Measurements from ENCODE around the gene SGK1.
A peak's percentile ranks its signal among the peaks of the same experiment; 100 is the strongest.
"Not testable (repeated sequence)": the region's sequence is repeated elsewhere in the genome, so short reads cannot be mapped to it uniquely, and the experiment has no call there.

The SGK1 gene

DNA sequence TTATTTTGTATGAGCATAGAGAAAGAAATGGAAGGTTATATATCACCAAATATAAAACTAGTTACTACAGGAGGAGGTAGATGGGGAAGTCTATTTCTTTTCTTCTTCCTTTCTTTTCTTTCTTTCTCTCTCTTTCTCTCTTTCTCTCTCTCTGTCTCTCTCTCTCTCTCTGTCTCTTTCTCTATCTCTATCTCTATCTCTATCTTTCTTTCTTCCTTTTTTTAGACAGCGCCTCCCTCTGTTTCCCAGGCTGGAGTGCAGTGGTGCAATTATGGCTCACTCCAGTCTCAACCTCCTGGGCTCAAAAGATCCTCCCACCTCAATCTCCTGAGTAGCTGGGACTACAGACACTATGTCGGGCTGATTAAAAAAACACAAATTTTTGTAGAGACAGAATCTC, 10.2 kb upstream of the SGK1 start:
- DNase-seq (ENCODE audit: low read depth): no peak

DNA sequence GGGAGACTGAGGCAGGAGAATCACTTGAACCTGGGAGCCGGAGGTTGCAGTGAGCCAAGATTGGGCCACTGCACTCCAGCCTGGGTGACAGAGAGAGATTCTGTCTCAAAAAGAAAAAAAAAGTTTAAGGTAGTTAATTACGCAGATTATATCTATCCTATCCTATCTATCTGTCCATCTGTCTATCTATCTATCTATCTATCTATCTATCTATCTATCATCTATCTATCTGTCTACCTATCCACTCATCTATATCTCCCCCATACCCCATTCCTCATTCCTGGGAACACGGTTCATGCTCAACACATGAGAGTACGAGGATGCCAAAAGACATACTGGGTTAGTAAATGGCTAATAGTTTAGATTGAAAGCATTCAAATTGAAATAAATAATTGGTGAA, 8.3 kb upstream of the SGK1 start:
- DNase-seq (ENCODE audit: low read depth): not testable (repeated sequence)

DNA sequence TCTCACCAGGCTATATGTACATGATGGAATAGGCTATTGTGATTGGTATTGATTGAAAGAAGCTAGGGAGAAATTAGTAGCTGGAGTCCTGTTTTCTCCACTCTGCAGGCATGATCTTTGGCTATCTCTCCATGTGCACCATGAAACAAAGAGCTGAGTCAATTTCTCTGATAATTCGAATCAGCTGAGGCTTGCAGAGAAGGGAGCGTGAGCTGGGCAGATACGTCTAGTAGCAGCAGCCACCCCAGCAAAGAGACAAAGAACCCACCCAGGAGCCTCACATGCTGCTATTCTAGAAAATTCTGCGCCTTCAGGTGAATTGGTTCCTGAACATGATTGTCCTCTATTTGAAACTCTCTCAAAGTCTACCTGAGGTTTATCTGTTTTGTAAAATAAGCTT, 6.9 kb upstream of the SGK1 start:
- no peak for DNase-seq (ENCODE audit: low read depth)

DNA sequence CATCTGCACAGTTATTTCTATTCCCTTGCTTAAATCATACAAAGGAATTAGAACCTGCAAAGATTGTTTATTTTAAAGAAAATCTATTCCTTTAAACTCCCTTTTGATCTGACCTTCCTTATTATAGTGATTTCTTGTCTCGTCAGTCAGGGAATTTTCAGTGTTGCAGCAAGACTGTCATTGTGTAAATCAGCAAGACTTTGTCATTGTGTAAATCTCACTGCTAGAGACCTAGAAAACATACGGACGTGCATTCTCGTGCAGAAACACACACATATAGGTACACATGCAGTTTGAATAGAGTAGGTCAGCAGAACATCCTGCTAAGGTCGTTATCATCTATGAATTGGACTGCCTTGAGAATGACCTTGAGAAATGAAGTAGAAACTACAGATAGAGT, 6.2 kb upstream of the SGK1 start:
- no peak for DNase-seq (ENCODE audit: low read depth)

DNA sequence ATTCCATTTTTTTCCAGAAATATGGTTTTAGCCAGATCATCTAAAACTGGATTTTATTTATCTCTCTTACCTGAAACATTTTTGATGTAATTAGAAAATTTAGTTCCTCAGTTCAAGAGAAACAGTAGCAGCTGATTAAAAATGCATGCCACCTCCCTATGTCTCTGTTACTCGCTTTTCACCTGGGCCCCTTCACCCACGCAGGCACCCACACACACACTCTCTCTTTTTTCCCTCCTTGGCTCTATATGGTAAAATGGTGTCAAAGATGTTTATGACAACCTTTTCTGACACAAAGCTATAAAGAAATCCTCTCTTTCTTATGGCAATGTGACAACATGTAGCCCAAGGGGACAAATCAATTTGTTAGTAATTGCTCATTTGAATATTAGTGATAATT, 5.8 kb upstream of the SGK1 start:
- DNase-seq (ENCODE audit: low read depth): no peak

DNA sequence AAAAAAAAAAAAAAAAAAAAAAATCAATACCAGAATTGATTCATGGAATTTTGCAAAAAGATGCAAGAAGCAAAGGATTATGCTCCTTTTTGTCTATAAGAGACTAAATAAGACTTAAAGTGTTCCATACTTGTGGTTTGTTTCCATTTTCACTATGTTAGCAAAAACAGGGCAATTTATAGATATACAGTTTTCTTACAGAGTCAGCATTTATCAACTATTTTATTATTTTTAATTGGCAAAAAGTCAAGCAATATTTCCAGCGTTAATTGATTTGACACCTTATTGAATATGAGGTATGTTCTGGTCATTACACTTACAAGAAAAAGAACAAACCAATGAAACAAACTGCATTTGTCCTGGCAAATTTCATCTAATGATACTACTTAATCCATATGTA, 5.4 kb upstream of the SGK1 start:
- no peak for DNase-seq (ENCODE audit: low read depth)

DNA sequence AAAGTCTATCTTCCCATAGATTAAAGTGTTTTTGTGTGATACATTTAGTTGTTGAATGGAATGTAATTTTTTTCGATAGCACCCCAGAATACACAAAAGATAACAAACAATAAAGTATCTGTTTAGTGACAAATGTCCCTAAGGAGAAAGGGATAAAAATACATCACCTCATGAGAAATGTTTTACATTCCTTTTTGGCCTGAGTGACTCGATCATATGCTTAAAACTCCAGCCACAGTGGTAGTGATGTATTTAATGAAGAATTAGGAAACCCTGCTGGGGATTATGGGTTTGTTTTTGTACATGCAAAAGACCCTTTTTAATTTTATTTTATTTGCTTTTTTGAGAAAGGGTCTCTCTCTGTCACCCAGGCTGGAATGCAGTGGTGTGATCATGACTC, 4.3 kb upstream of the SGK1 start:
- DNase-seq (ENCODE audit: low read depth): no peak

DNA sequence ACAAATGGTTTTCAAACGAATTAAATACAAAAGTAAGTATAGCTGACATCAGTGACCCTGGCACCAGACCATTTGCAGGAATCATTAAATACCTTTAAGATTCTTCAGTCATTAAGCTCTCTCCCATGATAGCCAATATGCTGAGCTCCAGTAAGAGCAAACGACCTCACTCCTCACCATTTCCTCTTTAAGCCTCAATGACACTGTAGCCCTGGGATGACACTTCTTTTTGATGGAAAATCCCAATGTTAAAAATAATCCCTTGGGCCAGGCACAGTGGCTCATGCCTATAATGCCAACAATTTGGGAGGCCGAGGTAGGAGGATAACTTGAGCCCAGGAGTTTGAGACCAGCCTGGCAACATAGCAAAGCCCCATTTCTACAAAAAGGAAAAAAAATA, 3.3 kb upstream of the SGK1 start:
- DNase-seq (ENCODE audit: low read depth): no peak

DNA sequence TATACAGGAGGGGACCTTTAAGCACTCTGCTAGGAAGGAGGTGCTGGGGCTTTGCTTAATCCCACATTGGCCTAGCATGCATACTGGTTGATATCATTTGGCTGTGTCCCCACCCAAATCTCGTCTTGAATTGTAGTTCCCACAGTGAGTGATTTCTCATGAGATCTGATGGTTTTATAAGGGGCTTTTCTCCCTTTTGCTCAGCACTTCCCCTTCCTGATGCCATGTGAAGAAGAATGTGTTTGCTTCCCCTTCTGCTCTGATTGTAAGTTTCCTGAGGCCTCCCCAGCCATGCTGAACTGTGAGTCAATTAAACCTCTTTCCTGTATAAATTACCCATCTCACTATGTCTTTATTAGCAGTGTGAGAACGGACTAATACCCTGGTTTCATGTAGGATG, 1.8 kb upstream of the SGK1 start:
- DNase-seq (ENCODE audit: low read depth): not testable (repeated sequence)

DNA sequence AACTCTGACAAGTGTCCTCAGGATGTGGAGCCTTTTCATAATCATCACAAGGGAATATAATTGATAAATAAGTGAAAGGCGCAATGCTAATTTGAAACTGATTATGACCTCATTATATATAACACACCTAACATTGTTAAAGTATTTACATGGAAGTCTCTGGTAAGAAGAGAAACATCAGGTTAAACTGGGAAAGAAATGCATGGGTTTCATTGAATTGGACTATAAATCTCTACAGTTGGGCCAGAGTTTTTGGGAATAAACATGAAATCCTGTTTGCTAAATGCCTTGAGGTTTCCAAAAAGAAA, 1.0 kb upstream of the SGK1 start:
- DNase-seq (ENCODE audit: low read depth): no peak

DNA sequence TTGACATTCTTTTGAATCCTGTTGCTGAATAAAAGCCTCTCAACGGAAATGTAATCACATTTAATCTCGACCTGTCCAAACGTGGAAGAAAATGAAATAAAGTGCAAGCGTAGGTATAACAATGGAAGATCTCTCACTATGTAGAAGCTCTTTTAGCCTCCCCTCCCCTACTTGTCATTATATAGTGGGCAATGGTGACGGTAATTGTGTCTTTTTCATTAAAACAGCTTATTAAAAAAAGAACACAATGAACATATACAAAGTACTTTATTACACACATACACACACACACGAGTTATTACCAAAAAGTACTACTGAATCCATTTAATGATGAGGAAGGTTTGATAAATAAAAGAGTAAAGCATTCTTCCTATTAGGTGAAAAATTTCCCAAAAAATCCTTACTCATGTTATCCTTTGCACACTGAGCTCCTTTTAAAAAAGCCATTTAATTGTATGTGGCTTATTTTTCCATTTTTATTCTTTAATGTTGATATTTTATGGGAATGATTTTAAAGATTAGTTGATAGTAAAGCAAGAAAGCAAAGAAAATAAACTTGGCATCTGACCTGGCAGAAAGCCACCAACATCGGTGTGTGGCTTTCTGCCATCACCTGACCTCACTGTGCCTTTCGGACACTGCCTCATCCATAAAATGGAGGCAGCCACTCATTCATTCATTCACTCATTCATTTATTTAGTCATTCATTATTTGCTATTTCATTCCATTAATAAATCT, 493 bp upstream of the SGK1 start:
- no peak for DNase-seq (ENCODE audit: low read depth)

DNA sequence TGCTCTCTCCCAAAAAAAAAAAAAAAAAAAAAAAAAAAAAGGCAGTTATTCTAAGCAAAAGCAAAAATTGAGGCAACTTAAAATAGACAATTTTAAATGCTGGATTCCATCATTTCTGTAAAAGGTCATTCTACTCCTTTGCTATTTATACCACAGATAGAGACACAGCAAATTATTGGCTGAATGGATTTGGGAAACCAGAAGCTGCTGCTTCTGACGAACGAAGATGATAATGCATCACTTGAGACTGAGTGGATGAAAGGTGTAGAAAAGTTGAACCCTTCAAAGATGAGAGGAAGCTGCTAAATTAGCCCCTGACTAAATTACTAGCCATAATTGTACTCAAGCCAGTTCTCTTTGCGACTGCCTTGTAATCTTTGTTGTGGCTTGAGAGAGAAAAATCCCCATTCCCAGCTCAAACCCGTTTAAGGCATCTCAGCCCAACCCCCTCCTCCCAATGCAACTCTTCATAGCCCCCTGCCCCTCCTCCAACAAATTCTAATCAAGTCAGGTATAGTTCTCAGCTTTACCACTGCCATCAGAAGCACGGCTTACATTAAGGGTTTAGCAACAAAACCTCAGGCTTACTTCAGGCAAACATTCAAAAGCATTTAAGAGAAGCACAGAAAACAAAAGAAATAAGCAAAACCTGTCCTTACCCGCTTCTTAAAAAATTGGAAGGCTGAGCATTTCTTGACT, 1.0 kb downstream of the SGK1 start:
- DNase-seq (ENCODE audit: low read depth): no peak

DNA sequence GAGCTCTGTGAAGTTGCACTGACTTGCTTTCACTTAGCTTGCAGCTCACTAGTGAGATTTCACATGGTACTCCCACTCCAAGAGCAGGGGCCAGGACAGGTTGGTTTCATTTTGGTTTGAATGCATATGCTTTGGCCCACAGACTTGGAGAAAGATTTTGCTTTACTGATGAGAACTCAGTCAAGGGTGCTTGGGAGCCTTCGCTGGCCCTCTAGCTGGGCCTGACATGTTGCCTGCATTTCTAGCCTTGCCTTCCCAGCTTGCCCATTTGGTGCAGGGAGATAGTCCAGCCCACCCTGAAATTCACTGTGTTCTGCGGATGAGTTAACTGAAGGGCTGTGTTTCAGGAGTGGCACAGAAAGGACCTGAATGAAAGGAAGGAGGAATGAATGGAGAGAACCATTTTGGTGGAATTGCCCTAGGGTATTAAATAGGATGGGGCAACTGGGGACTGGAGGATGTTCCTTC, 1.9 kb downstream of the SGK1 start:
- DNase-seq (ENCODE audit: low read depth): no peak

DNA sequence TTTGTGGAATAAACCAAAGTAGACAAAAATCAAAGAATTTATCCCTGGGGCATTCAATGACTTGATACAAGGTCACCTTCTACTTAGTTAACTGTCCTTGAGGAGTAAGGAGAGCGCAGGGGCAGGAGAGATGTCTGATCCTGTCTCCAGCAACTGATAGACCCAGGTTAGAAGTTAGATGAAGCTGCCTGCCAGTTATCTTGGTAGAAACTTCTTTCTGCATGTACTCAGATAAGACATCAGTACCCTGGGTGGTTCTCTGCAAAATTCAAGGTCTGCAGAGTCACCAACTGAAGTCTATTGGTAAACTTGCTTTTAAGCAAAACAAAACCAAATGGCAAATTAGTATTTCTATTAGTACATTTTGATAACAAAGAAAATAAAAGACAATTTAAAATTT, 2.7 kb downstream of the SGK1 start:
- no peak for DNase-seq (ENCODE audit: low read depth)

DNA sequence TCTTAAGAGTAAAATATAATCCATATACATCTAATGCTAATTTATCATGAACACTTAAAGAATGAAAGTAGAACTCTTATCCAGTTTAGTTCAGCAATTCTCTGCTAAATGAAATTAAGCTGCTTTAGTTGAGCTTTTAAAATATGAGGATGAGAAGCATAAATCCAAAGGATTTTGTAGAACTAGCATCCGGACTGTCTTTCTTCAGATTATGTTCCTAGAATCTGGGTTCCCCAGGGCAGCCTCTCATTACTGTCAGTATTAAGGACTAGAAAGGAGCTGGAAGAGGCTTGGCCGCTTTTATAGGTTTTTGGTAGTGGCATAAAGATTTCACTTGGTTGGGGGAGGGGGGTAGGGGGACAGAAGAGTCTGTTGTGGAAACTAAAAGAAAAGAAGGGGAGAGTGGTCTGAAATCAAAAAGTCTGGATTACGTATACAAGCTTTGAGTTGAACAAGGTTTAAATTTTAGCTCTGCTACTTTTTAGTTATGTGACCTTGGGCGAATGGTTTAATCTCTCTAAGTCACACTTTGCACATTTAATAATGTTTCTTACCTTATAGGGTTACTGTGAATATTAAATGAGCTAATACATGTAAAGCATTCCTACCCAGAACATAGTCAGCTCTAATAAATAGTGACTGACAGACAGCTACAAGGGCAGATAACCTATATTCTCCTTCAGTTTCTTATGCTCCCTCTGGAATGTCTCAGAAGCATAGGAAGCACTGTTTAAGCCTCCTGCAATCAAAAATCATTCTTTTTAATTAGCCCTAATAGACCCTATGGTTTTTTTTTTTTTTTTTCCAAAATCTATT, 3.7 kb downstream of the SGK1 start:
- DNase-seq (ENCODE audit: low read depth): no peak

DNA sequence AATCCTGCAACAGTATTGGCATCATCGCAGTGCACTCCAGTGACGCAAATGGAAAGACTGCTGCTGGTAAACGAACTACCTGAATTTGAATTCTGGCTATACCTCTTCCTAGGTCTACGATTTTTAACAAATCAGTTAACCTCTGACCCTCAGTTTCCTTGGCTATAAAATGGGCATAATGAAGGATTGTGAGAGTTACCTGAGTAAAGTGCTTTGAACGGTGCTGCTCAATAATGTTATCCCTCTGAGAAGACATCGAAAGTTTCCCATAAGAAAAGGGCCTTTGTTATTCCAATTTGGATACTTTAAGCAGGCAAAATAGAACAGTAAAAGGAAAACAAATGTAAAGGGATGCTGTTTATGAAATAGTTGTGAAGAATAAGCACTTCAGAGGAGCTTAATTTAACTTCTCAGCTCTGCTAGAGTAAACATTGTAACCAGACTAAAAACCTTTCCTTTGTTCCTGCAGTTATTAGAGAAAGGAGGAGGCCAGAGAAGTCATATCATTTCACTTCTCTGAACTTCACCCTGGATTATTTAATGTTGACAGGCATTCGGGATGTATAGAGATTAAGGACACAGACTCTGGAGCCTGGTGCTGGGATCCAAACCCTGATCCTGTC, 5.8 kb downstream of the SGK1 start:
- DNase-seq (ENCODE audit: low read depth): no peak

DNA sequence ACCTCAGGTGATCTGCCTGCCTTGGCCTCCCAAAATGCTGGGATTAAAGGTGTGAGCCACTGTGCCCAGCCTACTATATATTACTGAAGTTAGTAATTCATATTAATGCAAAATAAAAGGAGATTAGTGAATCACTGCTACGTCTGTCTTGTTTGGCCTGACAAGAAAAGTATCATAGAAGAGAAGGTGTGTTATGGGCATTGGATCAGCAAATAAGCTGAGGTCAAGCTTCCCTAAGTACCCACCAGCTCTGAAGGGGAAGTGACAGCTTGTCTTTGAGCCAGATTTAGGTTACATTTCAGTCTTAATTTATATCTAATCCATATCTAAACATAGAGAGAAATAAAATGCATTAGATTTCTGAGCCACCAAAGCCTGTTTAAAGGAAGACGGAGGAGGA, 7.1 kb downstream of the SGK1 start:
- DNase-seq (ENCODE audit: low read depth): no peak

DNA sequence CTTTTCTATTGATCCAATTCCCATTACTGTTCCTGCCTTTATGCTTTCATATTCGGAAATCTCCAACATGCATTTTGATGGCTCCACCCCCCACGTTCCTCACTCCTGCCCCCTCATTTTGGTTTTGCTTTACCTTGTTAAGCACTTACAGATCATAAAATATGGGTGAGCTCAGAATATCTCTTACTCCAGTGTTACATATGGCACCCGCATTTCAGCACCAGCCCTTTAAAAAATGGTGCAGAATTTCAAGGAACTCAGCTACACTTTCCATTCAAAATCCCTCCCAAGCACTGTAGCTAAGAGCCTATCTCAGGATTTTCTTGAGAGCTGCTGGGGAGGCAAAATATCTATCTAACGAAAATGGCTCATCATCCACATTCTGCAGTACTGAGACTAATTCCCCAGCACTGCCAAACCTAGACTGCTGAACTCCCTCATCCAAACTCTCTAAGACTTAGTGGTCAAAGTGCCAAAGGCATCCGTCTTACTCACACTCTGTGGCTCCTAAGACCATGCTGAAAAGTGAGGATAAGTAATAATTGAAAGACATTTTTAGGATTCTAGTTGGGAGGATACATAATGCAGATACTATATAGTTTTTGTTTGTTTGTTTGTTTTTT, 7.8 kb downstream of the SGK1 start:
- DNase-seq (ENCODE audit: low read depth): peak; percentile 78

DNA sequence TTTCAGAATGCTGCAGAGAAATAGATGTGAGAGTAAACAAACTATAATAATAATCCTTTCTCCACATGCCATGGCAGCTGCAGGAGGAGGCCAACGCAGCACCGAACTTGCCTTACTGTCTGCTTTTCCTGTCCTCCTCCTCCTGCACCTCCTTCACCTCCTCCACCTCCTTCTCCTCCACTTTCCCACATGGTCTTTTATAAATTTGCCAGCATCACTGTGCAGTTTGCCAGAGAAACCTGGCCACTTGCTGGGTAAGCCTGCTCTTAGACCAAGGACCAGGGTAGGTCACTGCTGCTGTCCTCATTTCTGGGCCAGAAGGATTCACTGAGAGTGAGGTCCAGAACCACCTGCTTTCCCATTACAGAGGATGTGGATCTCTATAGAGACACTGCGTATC, 8.7 kb downstream of the SGK1 start:
- no peak for DNase-seq (ENCODE audit: low read depth)

DNA sequence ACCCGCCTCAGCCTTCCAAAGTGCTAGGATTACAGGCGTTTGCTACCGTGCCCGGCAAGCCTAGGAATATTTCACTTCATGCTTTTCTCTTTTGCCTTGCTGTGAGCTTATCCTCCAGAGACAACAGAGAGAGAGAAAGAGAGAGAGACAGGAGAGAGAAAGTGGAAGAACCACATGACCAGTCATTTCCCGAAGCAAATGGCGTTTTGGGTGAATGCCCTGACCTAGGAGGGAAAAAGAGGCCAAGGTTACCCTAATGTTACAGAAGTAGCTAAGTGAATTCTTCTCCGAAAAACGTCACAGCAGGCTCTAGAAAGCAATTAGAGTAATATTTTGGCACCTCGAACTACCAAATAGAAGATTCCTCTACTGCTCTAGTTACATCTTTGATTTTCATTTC, 9.1 kb downstream of the SGK1 start:
- no peak for DNase-seq (ENCODE audit: low read depth)

DNA sequence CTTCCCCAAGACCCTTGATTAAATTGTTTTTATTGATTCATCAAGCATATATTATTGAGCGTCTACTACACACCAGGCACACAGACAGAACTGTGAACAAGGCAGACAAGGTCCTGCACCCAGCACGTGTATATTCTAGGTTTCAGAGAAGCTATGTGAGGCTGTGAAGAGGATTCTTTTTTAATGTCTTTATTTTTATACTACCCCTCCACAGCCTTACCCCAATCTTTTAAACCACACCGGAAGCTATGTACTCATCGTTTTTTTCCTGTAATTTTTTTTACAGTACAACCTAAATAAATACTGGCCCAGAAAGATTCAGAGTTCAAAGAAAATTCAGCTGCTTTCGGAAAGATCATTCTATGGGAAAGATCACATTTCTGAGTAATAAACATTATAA, 10.0 kb downstream of the SGK1 start:
- DNase-seq (ENCODE audit: low read depth): peak; percentile 52

DNA sequence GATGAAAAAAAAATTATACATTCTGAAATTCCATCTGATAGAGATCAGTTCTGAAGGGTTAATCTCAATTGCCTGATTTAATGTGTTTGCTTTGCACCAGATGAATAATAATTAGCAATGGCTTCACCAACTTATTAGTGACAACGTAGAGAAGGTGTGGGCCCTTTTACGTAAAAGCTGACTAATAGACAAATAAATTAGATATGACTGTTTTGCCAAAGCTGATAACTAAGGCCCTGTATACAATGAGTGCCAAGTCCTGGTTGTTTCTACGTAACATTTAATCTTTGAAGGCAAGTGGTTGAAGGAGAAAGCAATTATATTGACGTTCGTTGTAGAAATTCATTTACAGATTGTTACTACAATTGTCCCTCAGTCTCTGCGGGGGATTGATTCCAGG, 10.8 kb downstream of the SGK1 start:
- no peak for DNase-seq (ENCODE audit: low read depth)
